DMS53 (cell line): ENCODE results near the gene ATP2B2.

ENCODE experiments used
- DNase-seq: peaks from one replicate; lab custom pipeline; 2025; lab: John Stamatoyannopoulos, UW

ATP2B2 gene

DNA sequence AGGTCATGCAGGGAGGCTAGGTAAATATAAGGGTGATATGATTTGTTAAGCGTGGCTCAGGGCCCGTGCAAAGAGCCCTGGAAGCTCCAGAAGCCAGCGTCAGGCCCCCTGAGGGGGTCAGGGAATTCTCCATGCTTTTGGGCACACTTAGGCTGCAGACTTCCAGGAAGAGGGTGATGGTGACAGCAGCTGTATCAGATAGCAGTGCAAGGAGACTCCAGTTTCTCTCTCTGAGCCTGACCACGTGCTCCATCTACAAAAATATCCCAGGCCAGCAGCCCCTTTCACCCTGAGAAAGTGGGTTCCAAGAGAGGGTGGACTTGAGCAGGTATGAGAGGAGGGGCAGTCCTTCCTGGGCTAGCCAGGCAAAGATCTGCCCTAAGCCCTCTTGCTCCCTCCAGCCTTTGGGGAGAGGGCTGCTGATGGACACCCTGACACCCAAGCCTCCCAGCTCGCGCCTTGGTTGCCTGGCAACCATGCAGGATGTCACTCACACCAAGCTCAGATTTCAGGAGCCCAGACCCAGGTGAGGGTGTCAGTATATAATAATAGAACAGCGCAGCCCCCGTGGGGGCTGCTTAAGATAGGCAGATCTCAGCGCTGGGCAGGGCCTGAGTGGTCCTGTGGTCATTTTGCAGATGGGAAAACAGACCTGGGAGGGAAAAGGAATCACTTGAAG is 35.8 kb downstream of the ATP2B2 start:
- peak; percentile 10 for DNase-seq

DNA sequence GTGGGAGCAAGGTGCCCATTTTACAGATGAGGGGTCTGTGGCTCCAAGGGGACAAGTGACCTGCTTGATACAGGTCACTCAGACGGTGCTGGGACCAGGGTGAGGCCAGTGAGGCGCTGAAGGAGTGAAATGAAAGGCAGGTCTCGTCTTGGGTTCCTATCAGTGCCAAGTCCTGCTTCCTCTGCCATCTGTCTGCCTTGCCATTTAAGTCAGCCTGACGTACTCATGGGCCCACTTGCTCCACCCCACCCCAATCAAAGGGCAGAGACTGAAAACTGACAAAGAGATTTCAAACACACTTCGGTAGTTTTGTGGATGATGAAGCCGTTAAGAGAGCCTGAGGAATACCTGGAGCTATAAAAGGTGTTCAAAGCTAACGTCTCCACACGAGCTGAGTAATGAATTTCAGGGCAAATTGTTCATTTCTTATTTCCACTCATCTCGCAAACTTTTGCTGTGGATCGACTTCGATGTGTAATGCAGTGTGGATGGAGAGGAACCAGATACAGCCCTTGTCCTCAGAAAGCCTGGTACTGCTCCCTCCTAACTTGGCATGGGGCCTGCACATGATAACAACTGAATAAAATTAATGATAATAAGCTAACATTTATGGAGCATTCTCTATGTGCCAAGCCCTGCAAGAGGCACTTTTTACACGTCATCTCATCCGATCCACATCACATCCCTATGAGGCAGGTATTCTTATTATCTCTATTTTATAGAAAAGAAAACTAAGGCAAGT is 36.6 kb downstream of the ATP2B2 start:
- DNase-seq = no peak

GRCh38 chr3:10467904-10468612 is 37.3 kb downstream of the ATP2B2 start:
- DNase-seq = no peak

DNA sequence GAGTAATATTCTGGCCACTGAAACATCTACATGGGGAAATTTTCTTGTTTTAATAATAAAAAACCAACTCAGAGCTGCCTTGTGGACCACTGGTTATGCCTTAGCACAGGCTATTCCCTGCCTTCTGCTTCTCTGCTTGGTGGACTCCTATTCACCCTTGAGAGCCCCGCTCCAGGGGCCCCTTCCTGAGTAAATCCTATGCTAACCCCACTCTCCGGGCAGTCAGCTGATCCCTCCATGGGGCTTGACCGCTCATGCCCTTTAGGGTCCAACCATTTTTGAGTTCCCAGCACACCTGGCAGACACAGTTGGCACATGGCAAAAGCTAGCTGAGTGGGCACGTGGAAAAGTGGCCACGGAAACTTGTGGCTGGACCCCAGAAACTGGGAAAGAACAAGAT is 38.2 kb downstream of the ATP2B2 start:
- no peak for DNase-seq

DNA sequence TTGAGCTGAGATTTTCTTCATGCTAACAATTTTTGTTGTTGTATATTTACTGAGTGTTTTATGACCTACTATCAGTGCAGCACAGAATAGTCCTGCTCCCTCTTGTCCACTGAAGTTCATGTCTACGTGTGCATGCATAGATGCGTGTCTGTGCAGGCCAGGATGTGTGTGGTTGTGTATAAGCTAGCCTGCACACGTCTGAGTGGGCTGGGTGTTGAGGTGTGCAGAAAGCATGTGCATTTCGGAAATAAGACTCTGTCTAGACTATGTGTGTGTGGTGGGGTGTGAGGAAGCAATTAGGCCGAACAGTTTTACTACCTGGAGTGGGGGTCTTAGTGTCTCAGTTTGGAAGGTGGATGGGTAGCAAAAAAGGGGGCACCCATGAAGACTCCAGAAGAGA is 39.2 kb downstream of the ATP2B2 start:
- DNase-seq = no peak

DNA sequence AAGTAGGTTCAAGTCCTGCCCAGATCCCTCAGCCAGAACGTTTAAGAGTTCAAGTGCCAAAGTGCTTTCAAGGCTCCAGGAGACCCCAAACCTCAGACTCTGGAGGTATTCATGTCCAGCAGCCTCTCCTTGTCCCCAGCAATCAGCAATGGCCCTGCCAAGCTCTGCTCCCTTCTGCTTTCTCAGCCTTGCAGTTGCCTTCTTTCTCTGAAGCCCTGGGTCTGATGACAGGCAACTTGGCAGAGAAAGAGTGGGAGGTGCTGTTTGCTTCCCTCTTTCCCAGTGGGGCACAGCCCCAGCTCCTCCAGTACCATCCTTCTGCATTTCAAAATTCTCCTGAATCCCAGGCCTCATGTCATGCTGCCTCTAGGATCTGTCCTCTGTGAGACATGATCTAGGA is 40.2 kb downstream of the ATP2B2 start:
- DNase-seq = no peak

- no peak for DNase-seq
Observed at GRCh38 chr3:10463533-10464434, 41.6 kb downstream of the ATP2B2 start.

DNA sequence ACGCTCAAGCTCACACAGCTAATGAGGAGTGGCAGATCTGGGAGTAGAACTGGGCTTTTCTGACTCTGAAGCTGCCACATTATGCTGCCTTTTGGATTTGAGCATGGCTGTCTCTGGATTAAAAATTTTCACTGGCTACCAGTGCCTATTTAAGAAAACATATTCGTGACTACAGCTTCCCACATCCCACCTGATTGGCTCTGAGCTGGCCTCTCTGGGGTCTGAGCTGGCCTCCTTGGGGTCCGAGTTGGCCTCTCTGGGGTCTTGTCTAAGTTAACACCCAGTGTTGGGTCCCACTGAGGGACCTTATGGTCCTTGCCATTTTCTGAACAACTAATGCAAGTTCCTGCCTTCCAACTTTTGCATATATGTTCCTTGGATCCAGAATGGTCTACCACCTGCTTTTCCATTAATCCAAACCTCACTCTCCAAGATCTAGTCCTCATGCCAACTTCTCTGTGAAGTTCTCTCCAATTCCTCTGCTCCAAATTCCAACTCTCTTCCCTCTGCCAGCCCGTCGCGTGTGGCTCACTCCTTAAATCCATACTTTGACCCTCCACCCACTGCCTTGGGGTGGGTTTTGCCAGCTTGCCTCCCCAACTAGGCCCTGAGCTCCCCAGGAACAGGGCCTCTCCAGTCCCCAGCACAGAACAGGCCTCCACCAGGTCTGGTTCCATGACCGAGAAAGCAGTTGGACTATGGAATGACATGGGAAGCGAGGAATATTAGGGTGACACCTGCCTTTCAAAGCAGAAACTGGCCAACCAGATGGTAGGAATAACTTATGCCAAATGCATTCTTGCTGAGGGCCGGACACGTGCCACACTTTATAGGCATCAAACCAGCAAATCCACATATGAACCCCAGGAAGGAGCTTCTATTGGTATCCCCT is 42.5 kb downstream of the ATP2B2 start:
- DNase-seq = no peak

GRCh38 chr3:10460951-10461545 is 44.3 kb downstream of the ATP2B2 start:
- no peak for DNase-seq

GRCh38 chr3:10459954-10460754 is 45.2 kb downstream of the ATP2B2 start:
- DNase-seq = peak; percentile 51

DNA sequence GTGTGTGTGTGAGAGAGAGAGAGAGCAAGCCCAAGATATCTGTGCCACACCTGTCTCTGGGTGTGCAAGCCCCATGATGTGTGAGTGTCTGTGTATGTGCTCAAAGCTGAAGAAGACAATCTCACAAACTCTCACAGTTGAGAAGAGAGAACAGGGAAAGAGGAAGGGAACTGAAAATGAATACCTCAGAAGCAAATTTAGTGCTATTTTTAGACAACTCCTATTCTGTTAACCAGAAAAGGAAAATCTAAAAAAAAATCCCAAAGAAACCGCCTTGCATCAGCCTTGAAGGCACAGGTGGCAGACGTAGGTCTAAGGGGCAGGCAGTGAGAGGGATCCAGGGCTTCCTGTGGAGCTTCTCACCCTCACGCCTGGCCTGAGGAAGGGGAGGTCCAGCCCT is 47.8 kb downstream of the ATP2B2 start:
- DNase-seq = no peak

DNA sequence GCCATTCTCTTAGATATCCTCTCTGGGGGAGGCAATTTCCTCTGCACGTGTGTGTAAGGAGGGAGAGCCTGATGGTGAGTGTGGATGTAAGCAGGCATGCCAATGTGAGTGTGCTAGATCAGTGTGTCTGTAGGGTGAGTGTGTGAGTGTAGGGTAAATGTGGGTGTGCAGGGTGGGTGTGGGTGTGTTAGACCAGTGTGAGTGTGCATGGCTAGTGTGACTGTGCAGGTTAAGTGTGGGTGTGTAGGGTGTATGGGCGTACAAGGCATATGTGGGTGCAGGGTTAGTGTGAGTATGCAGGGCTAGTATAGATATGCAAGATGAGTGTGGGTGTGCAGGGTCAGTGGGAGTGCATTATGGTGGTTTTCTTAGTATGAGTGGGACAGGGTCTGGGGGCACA is 48.4 kb downstream of the ATP2B2 start:
- no peak for DNase-seq

GRCh38 chr3:10455545-10455914 is 49.9 kb downstream of the ATP2B2 start:
- no peak for DNase-seq

DNA sequence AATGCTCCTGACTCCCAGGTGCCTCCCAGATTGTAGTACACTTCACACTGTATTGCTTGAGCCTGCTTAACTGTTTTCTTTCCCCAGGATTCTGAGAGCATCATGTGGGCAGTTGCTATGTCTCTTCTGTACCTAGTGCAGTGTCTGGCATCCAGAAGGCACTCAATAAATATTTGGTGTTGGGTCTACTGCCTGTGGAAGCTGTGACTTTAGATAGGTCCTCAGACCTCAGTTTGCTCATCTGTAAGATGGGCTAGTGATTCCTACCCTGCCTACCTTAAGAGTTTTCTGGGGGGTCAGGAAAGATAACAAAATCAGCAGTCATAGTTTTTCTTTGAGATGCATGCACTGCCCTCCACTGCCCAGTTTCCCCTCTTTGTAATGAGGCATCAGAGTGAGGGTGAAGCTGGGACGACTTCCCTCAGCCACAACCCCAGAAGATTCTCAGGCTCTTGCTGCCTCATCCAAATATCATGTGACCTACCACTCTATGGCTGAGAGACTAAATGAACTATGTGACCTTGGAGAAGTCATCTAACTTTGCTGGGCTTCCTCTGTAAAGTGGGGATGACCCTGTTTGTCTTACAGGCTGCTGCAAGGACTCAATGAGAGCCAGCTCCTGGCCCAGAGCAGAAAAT is 50.4 kb downstream of the ATP2B2 start:
- no peak for DNase-seq

DNA sequence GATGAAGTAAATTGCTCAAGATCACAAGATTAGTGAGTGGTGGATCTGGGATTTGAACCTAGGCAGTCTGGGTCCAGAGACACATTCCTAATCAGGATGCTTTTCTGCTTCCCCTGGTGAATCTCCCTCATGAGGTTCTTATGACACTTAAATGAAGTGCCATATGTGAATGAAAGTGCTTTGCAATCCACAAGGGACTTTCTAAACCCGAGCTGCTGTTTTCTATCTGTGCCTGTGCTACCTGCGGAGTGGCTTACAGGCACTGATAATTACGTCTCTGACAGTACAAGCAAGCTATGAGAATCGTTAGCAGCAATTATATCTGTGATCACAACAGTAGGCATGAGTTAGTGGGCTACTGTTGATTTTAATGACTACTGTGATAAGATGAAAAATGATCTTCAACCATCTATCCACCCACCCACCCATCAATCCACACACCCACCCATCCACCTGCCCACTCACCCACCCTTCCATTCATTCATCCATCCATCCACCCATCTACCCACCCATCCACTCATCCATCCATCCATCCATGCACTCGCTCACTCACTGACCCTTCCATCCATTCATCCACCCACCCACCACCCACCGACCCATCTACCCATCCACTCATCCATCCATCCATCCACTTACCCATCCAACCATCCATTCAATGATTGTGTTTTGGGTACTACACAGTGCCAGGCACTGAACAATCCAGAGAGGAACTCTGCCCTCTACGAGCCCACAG is 51.8 kb downstream of the ATP2B2 start:
- DNase-seq = no peak

- DNase-seq = no peak
Observed at GRCh38 chr3:10450494-10451440, 54.6 kb downstream of the ATP2B2 start.

- no peak for DNase-seq
Observed at GRCh38 chr3:10449436-10449835, 56.0 kb downstream of the ATP2B2 start.

GRCh38 chr3:10448544-10448943 is 56.8 kb downstream of the ATP2B2 start:
- no peak for DNase-seq
